Nephron (organoid): ENCODE data around the gene RBM24.

ENCODE experiments used
- H3K27ac Mint-ChIP-seq, 3 experiments: 2 replicates each; pipeline ENCODE4 v1.8.0; 2020; ENCODE audit warnings: mixed read lengths in 3 of 3, mild to moderate bottlenecking in 2 of 3, moderate library complexity in 1 of 3
- H3K27me3 Mint-ChIP-seq: 2 replicates; pipeline ENCODE4 v1.8.0; 2021; ENCODE audit warnings: low read depth, mild to moderate bottlenecking, moderate library complexity, mixed read lengths
- H3K36me3 Mint-ChIP-seq: 2 replicates; pipeline ENCODE4 v1.8.0; 2020; ENCODE audit warnings: low read depth, mixed read lengths
- H3K4me1 Mint-ChIP-seq: 2 replicates; pipeline ENCODE4 v1.8.0; 2020; ENCODE audit warnings: mixed read lengths
- H3K4me3 Mint-ChIP-seq, 3 experiments: 2 replicates each; pipeline ENCODE4 v1.8.0; 2020; ENCODE audit warnings: mild to moderate bottlenecking in 3 of 3, mixed read lengths in 3 of 3, moderate library complexity in 2 of 3
- H3K9me3 Mint-ChIP-seq: 2 replicates; pipeline ENCODE4 v1.8.0; 2020; ENCODE audit warnings: mixed read lengths
- TF ChIP-seq, protein P1 (sequence below), 3 experiments: fragments of 200-600 bp; sonication (generic); IDR thresholded peaks; one replicate each; pipeline ENCODE4 v1.5.0; 2021; ENCODE audit warnings: antibody characterized with exemption in 3 of 3; ENCODE audit not compliant: unreplicated experiment in 3 of 3

The RBM24 gene

DNA sequence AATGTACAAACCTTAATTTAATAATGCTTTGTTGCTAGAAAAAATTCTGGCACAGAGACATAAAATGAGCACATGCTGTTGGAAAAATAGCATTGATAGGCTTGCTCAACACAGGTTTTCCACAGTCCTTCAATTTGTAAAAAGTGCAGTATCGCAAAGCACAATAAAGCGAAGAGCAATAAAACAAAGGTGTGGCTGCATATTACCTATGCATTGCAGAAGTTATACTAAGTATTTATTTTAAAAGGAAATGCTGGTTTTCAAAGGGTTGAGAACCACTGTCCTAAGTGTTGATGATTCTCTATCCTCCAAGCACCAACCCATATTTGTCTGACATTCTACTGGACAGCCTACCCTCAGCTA is 58.1 kb downstream of the RBM24 start:
- Mint-ChIP-seq H3K4me1 (no peaks in the 10 kb centered on the region), H3K27me3 (no peaks in the 10 kb centered on the region), H3K9me3 (peaks cover 13% of the 10 kb centered on the region), H3K36me3 (no peaks in the 10 kb centered on the region), H3K27ac (no peak overlapping the region), H3K4me3 (no peak overlapping the region)
- TF ChIP-seq, protein P1, sequence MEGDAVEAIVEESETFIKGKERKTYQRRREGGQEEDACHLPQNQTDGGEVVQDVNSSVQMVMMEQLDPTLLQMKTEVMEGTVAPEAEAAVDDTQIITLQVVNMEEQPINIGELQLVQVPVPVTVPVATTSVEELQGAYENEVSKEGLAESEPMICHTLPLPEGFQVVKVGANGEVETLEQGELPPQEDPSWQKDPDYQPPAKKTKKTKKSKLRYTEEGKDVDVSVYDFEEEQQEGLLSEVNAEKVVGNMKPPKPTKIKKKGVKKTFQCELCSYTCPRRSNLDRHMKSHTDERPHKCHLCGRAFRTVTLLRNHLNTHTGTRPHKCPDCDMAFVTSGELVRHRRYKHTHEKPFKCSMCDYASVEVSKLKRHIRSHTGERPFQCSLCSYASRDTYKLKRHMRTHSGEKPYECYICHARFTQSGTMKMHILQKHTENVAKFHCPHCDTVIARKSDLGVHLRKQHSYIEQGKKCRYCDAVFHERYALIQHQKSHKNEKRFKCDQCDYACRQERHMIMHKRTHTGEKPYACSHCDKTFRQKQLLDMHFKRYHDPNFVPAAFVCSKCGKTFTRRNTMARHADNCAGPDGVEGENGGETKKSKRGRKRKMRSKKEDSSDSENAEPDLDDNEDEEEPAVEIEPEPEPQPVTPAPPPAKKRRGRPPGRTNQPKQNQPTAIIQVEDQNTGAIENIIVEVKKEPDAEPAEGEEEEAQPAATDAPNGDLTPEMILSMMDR (IDR thresholded peaks at IDR 0.05; ENCODE audit: unreplicated experiment in 3 of 3) = no peak

DNA sequence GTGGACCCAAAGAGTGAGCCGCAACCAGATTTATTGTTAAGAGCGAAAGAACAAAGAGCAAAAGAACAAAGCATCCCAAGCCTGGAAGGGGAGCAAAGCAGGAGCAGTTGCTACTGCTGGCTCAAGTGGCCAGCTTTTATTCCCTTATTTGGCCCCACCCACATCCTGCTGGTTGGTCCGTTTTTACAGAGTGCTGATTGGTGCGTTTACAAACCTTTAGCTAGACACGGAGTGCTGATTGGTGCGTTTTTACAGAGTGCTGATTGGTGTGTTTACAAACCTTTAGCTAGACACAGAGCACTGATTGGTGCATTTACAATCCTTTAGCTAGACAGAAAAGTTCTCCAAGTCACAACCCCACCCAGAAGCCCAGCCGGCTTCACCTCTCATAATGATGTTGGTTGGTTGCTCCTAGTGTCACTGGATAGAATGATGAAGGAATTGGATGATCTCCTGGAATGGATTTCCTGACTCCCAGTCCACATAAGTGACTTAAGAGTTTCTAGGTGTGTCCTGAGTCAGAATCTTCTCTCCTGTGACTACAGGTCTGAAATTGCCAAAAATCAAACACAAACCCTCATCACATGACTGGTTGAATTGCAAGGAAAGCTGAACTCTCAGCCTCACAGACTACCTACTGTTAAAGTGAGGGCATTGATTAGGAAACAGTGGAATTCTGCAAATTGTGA is 60.1 kb downstream of the RBM24 start:
- Mint-ChIP-seq H3K9me3 (peaks cover 13% of the 10 kb centered on the region), H3K4me3 (no peak overlapping the region), H3K27ac (no peak overlapping the region), H3K36me3 (no peaks in the 10 kb centered on the region), H3K4me1 (no peaks in the 10 kb centered on the region), H3K27me3 (no peaks in the 10 kb centered on the region)
- TF ChIP-seq, protein P1 (IDR thresholded peaks at IDR 0.05; ENCODE audit: unreplicated experiment in 3 of 3) = no peak

DNA sequence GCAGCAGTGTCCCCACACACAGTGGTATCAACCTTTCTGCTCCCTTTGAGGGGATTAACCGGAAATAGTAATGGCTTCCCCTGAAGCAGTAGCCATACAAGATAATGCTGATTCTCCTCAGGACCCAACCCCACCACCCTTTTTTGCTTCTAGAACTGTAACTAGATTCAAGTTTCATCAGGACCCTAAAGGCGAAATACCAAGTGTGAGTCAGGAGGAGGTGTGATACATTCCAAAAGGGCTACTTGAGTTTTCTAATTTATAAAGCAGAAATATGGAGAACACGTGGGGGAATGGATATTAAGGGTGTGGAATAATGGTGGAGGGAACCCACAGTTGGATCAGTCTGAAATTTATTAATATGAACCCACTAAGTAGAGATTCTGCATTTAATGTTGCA is 60.7 kb downstream of the RBM24 start:
- no peaks in the 10 kb centered on the region for H3K36me3 Mint-ChIP-seq
- no peak overlapping the region for H3K4me3 Mint-ChIP-seq
- H3K4me1 Mint-ChIP-seq = no peaks in the 10 kb centered on the region
- H3K27ac Mint-ChIP-seq = no peak overlapping the region
- TF ChIP-seq, protein P1 (IDR thresholded peaks at IDR 0.05; ENCODE audit: unreplicated experiment in 3 of 3) = no peak
- peaks cover 13% of the 10 kb centered on the region for H3K9me3 Mint-ChIP-seq
- no peaks in the 10 kb centered on the region for H3K27me3 Mint-ChIP-seq

DNA sequence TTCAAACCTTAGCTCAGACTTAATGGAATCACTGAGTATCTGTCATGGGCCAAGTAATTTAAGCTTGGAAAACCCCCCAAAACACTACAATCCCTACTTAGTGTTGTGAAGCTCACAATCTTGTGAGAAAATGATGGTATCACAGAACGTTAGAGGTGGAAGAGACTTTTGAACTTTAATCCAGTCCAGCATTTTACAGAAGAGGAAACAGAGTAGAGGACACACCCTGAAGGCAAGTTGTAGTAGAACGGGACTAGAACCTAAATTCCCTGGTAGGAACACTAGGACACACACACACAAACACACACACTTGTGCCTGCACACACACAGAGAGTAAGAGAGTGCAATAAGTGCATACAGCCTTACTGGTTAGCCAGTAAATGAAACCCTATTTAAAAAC is 62.1 kb downstream of the RBM24 start:
- TF ChIP-seq, protein P1 (IDR thresholded peaks at IDR 0.05; ENCODE audit: unreplicated experiment in 3 of 3) = no peak
- no peaks in the 10 kb centered on the region for H3K4me1 Mint-ChIP-seq
- no peak overlapping the region for H3K4me3 Mint-ChIP-seq
- H3K36me3 Mint-ChIP-seq = no peaks in the 10 kb centered on the region
- H3K9me3 Mint-ChIP-seq = peaks cover 10% of the 10 kb centered on the region
- no peaks in the 10 kb centered on the region for H3K27me3 Mint-ChIP-seq
- no peak overlapping the region for H3K27ac Mint-ChIP-seq
